Subcutaneous adipose tissue (tissue), 4 donors: Measurements from ENCODE around the gene TMED1. TPM values are rescaled to one million over a fixed set of nuclear protein-coding genes. Genes with fewer than 3 reads are reported as not detected.

Experiments
- total RNA-seq, 4 donors: library from RNA; depleted of rRNA; stranded (reverse); fragments of >200 nt; gene quantifications; one replicate each; pipeline ENCODE4 v1.1.0, GENCODE V29; 2016
- TF ChIP-seq, protein P1 (sequence below): fragments of 450-650 bp; IDR thresholded peaks from one replicate; pipeline ENCODE4 v1.5.1; 2016; ENCODE audit warnings: low read depth, mild to moderate bottlenecking, control low read depth, antibody characterized with exemption, moderate library complexity

Gene TMED1
- total RNA-seq, 4 donors from 2014 or later, result 10.3 to 53.1 (median 34.4) TPM

DNA sequence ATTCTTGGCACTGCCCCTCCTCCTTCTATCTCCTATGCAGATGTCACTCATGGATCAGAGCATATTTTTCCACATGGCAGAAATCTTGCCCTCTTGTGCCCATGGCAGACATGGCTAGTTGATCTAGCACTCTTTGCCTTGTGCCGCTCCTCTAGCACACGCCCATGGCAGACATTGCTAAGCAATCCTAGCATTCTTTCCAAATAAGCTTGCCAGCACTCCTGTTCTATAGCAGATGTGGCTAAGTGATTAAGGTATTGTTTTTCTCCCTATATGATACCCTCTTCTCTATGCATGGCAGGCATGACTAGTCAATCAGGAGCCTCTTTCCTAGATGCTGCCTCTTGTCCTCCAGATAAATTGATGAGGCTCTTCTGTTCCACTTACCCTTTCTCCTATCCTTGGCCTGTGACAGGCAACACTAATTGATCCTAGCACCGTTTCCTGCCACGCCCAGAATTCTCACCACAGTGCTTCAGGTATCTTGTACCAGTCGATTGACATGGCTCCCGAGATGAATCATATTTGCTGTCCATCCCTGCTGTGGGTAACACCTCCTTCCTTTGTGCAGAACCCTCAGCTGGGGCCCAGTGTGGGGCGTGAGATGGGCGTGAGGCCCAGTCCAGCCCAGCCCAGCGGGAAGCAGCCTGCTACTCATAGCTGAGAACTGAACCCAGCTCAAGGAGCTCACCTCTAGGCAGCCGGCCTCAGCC, 26.9 kb downstream of the TMED1 start:
- TF ChIP-seq, protein P1, sequence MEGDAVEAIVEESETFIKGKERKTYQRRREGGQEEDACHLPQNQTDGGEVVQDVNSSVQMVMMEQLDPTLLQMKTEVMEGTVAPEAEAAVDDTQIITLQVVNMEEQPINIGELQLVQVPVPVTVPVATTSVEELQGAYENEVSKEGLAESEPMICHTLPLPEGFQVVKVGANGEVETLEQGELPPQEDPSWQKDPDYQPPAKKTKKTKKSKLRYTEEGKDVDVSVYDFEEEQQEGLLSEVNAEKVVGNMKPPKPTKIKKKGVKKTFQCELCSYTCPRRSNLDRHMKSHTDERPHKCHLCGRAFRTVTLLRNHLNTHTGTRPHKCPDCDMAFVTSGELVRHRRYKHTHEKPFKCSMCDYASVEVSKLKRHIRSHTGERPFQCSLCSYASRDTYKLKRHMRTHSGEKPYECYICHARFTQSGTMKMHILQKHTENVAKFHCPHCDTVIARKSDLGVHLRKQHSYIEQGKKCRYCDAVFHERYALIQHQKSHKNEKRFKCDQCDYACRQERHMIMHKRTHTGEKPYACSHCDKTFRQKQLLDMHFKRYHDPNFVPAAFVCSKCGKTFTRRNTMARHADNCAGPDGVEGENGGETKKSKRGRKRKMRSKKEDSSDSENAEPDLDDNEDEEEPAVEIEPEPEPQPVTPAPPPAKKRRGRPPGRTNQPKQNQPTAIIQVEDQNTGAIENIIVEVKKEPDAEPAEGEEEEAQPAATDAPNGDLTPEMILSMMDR, result no peak

DNA sequence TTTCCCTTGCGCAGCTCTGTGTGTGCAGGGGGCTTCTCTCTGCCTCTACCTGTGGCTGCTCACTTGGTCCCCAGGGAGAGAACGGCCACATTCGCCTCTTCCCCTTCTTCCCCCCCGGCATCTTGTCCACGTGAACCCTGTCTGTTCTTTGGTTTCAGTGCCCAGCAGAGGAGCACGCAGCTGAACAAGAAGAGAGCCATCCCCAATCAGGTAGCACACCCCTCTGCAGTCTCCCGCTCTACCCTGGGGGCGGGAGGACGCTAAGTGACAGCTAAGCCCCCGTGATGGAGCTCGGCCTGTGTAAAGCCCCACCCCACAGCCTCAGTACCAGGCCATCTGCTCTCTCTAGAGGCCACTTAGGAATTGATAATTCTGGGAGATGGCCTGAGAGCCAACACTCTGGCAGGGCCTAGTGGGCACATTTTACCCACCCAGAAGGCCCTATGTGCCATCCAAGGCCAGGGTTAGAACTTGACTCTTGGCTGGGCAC, 30.2 kb downstream of the TMED1 start:
- TF ChIP-seq, protein P1, result no peak

DNA sequence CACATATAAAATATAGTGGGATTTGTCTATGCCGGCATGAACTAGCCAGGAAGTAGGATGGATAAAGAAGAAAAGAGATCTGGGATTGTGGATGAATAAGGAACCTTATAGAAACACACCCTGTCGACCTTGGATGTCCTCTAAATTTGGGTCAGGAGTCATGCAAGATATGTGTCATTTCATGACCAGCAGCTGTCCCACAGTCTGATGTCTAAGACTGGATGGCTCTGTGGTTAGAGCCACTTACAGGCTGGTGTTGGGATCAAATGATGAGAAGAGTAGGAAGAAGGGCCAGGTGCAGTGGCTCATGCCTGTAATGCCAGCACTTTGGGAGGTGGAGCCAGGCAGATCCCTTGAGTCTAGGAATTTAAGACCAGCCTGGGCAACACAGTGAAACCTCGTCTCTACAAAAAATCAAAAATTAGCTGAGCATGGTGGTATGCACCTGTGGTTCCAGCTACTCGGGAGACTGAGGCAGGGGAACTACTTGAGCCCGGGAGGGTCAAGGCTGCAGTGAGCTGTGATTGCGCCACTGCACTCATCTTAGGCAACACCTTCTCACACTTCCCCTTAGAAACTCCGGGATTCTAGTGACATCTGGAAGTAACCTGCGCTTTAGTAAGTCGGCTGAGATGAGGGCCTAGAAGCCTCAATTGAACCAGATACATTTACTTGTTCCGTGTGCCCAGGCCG, 30.8 kb downstream of the TMED1 start:
- TF ChIP-seq, protein P1, result no peak

DNA sequence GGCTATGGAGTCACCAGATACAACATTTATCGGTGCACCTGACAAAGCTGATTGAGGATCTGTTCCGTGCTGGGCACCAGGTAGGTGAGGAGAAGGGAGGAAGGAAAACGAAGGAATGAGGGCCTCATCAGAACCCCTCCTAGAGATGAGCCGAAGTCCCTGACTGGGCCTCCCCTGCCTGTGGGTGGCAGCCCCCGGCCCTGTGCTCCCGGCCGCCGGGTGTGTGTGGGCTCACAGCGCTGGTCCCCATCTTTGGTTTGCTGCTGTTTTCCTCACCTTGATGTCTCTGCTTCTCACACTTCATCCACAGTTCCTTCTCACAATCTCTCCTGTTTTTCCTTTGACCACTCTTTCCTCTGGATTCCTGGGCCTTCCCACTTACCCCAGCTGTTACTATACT, 32.8 kb downstream of the TMED1 start:
- TF ChIP-seq, protein P1, result no peak

DNA sequence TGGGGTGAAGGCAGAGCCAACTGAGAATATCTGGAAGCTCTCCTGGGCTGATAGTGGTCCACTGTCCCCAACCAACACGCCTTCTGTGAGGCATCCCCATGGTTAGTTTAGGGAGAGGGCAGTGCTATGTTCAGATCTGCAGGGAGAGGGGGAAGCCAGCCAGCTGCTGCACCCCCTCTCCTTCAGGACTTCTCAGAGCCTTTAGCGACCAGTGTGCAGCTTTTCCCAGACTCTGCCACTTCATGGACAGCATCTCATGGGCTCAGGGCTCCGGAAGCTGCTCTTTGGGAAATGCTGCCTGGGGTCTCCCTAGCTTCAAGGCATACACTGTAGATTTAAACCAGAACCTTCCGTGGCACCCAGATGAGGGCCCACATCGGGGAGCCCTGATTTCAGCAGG, 33.5 kb downstream of the TMED1 start:
- TF ChIP-seq, protein P1, result no peak

DNA sequence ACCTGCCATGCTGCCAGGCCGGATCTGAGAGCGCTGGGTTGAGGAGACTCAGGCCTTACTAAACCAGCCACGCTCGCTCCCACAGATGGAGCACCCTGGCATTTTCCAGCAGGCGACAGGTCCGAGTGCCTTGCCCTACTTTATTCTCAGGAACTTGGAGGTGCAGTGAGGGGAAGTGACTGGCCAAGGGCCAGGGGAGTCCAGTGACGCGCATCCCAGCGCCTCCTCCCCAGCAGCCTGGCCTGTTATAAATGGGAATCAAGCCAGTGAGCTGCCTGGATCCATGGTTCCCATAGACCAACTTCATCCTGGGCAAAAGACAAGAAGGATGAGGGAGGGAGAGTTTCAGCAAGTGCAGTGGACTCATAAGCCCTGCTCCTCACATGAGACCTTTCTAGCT, 35.5 kb downstream of the TMED1 start:
- TF ChIP-seq, protein P1, result no peak

DNA sequence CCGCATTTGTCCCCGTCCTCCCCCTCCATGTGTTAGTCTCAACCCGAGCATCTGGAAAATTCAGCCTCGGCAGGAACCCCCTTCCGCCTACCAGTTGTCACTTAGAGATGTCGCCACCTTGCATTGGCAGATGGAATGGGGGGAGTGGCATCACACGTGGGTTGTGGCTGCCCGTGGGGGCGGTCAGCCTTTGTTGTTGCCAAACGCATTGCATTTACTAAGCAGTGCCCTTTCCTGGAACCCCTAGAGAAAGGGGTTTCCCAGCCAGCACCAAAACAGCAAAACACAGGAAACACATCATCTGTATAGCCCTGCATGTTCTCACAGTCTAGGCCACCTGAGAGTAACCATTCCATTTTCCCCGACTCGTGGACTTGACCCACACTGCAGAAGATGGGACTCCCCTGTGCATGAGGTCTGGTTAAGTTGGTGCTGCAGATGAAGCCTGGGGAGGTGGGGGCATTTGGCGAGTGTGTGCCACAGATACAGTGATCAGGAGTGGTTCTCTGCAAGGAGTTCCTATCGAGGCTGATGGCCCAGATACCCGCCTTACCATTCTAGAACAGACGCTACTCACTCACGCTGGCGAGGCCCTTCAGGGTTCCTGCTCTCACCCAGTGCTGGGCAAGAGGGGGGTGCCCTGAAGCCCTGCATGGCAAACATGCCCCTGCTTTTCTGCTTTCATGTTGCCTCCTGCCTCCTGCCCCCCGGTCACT, 38.3 kb downstream of the TMED1 start:
- TF ChIP-seq, protein P1, result no peak
